GM12872 (cell line): ENCODE results near the gene GLRX5.

Source experiments
- TF ChIP-seq, protein P1 (sequence below): IDR thresholded peaks from 3 replicates; pipeline ENCODE4 v1.5.1; 2011; ENCODE audit warnings: low read depth, mild to moderate bottlenecking, low read length, moderate library complexity; ENCODE audit not compliant: insufficient read depth

Gene GLRX5

DNA sequence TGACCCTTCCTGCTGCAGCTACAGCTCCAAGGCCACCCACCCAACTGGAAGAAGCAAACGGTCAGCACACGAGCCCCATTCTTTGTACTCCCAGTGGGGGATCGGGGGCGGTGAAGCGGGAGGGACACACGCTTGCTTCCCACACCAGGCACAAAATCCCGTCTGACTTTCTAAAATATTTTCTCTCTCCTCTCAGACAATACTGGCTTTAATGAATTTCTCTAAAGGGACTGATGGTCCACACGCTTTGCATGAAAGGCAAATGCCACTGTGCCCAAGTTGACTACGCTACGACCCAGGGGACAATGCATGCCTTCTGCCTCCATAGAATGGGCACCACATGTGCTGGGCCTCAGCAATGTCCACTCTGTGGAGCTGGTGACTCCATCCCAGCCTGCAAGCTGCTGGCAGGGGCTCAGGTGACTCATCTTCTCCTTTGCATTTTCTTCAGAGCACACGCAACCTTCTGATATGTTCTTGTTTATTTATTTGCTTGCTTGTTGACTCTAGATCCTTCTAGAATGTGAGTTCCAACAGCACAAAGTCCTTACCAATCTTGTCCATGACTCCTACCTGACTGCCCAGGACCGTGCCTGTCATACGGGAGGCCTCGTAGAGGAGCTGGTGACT, 34.0 kb upstream of the GLRX5 start:
- TF ChIP-seq, protein P1, sequence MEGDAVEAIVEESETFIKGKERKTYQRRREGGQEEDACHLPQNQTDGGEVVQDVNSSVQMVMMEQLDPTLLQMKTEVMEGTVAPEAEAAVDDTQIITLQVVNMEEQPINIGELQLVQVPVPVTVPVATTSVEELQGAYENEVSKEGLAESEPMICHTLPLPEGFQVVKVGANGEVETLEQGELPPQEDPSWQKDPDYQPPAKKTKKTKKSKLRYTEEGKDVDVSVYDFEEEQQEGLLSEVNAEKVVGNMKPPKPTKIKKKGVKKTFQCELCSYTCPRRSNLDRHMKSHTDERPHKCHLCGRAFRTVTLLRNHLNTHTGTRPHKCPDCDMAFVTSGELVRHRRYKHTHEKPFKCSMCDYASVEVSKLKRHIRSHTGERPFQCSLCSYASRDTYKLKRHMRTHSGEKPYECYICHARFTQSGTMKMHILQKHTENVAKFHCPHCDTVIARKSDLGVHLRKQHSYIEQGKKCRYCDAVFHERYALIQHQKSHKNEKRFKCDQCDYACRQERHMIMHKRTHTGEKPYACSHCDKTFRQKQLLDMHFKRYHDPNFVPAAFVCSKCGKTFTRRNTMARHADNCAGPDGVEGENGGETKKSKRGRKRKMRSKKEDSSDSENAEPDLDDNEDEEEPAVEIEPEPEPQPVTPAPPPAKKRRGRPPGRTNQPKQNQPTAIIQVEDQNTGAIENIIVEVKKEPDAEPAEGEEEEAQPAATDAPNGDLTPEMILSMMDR, result no peak

DNA sequence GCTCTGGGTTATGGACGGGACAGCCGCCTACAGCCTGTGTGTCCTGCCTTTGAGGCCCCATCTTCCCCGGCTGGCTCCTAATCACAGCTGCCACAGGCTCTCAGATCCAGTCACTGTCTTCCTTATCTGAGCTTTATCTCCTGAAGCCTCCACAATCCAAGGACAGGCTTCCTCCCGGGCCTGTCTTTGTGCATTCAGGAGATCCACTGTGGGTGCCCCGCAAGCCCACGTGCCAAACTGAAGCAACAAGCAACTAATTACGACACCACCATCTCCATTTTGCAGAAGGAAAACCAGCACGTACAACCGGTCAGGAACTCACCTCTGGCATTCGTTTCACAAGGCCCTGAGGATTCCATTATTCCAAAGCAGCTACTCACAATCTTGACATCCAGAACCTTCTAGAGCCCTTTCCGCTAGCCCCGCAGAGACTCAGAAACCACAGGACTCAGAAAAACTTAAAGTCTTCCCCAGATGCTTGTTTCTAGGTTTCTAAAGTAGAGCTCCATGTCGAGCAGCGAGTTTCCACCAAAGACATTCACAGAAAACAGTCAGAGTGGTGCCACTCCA, 32.4 kb upstream of the GLRX5 start:
- TF ChIP-seq, protein P1, result no peak

DNA sequence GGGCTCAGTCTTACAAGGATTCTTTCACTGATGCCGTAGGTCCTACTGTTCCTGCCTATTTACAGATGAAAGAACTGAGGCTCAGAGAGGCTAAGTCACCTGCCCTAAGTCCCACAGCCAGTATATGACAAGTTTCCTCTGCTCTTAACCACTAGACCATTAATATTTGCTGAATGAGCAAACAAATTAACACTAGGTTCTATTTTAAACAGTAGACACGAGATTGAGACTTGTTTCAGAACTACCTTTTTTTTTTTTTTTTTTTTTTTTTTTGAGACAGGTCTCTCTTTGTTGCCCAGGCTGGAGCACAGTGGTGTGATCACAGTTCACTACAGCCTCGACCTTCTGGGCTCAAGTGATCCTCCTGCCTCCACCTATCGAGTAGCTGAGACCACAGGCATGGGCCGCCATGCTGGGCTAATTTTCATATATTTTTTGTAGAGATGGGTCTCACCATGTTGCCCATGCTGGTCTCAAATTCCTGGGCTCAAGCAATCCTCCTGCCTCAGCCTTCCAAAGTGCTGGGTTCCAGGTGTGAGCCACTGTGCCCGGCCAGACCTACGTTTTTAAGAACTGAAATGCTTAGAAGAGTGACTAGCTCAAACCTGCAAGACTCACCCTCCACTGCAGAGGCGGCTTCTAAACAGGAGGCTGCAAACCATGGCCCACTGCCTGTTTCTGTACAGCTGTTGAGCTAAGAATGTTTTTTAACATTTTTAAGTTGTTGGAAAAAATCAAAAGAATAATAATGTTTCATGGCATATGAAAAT, 31.3 kb upstream of the GLRX5 start:
- TF ChIP-seq, protein P1, result no peak

DNA sequence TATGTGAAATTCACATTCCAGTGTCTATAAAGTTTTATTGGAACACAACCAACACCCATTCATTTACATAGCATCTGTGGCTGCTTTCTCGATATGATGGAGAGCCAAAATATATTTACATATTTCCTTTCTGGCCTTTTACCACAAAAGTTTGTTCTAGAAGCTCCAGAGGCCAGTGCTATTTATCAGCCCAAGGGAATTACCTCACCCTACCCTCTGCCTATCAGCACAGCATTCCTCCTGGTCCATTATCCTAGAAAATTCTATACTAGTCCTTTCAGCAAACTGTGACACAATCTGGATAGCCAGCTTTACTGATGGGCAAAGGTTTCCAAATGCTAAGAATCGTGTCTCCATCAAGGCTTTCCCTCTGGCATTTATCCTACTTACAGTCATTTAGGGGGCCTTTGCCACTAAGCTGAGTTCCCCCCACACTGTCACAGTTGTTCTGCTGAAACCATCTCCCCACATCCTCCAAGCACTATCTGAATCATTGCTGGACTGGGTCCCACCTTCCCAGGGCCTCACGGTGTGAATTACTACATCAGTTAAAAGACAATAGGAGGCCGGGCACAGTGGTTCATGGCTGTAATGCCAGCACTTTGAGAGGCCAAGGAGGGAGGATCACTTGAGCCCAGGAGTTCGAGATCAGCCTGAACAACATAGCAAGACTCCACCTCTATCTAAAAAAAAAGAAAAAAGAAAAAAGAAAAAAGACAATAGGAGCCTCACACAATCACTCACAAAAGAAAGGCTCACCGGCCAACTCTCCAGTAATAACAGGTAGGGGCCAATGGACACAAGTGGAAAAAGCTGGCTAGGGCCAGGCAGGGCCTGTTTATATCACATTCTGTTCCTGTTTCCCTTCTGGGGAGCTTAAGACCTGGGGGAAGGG, 30.5 kb upstream of the GLRX5 start:
- TF ChIP-seq, protein P1, result no peak

DNA sequence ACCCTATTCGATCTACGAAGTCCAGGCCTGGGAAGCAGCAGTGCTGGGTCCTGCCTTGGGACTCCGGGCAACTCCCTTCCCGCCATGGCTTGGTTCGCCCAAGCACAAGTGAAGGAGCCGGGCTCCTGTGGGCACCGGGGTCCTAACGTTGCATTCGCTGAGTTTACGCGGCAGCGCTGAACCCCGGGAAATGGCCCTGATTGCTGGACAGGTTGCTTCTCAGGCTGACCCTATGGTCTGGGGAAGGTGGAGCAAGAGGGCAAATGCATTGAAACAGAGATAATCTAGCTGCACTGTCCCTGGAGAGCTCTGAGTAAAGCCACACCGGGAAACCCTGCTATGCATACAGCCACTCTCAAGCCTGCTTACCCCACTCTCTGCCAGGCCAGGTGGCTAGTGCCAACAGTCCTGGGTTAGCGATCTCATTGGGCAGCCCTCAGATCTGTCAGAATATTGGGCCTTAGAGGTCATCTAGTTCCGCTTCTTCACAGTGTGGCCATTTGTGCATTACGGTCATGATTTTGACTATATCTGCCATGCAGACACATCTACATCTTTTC, 29.7 kb upstream of the GLRX5 start:
- TF ChIP-seq, protein P1, result no peak

DNA sequence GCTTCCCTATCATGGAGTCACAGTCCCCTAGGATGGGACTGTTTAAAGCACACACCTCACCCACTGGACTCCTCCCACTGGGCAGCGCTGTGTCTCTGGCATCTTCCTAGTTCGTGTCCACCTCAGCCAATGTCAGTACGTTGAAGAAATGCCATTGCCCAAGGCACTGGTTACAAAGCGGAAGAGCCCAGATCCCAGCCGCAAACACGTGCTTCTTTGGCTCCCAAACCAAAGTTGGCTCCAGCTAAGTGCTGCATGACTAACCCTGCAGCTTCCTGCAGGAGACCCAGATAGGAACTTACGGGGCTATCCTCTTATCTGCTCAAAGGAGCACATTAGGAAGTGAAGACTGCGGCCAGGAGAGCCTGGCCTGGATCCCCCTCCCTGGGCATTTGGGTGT, 27.7 kb upstream of the GLRX5 start:
- TF ChIP-seq, protein P1, result no peak
